ENCODE results near the gene HSPD1.

HSPD1 gene

GRCh38 chr2:197497326-197497725 is 2.3 kb downstream of the HSPD1 start:
- TF ChIP-seq CTCF (IDR thresholded peaks at IDR 0.05) (no peak), ZFX (IDR thresholded peaks at IDR 0.05; ENCODE audit: borderline replicate concordance) (no peak)
- H3K27ac ChIP-seq: peak overlapping the region; percentile 99

GRCh38 chr2:197496695-197497094 is 2.9 kb downstream of the HSPD1 start:
- H3K27ac ChIP-seq: peak overlapping the region; percentile 99
- TF ChIP-seq ZFX (IDR thresholded peaks at IDR 0.05; ENCODE audit: borderline replicate concordance) (no peak), CTCF (IDR thresholded peaks at IDR 0.05) (no peak)

- no peak for TF ChIP-seq CTCF (IDR thresholded peaks at IDR 0.05)
- no peak for TF ChIP-seq ZFX (IDR thresholded peaks at IDR 0.05; ENCODE audit: borderline replicate concordance)
- H3K27ac ChIP-seq: no peak overlapping the region
These were observed 4.1 kb downstream of the HSPD1 start for GRCh38 chr2:197495433-197496134.

- peak overlapping the region; percentile 63 for H3K27ac ChIP-seq
- TF ChIP-seq ZFX (IDR thresholded peaks at IDR 0.05; ENCODE audit: borderline replicate concordance): no peak
- TF ChIP-seq CTCF (IDR thresholded peaks at IDR 0.05): no peak
These were observed 12.3 kb downstream of the HSPD1 start for GRCh38 chr2:197487385-197487784.

- peak overlapping the region; percentile 63 for H3K27ac ChIP-seq
- no peak for TF ChIP-seq CTCF (IDR thresholded peaks at IDR 0.05)
These were observed 13.5 kb downstream of the HSPD1 start for GRCh38 chr2:197486175-197486574.

- H3K27ac ChIP-seq: peak overlapping the region; percentile 63
These were observed 15.4 kb downstream of the HSPD1 start for GRCh38 chr2:197484248-197484647.

- H3K27ac ChIP-seq: peak overlapping the region; percentile 18
- TF ChIP-seq CTCF (IDR thresholded peaks at IDR 0.05): no peak
- no peak for TF ChIP-seq ZFX (IDR thresholded peaks at IDR 0.05; ENCODE audit: borderline replicate concordance)
These were observed 19.2 kb downstream of the HSPD1 start for GRCh38 chr2:197480165-197481036.
